WI38 (cell line): Measurements from ENCODE around the gene PIM3.

Experiments used
- H3K4me3 ChIP-seq: 2 replicates; pipeline ENCODE4 v1.5.1; 2011; ENCODE audit warnings: low read depth, mild to moderate bottlenecking, control low read depth, low read length
- CTCF ChIP-seq: IDR thresholded peaks from 2 replicates; pipeline ENCODE4 v1.5.1; 2012; ENCODE audit warnings: low read depth, mild to moderate bottlenecking, control low read depth, low read length

PIM3 gene

DNA sequence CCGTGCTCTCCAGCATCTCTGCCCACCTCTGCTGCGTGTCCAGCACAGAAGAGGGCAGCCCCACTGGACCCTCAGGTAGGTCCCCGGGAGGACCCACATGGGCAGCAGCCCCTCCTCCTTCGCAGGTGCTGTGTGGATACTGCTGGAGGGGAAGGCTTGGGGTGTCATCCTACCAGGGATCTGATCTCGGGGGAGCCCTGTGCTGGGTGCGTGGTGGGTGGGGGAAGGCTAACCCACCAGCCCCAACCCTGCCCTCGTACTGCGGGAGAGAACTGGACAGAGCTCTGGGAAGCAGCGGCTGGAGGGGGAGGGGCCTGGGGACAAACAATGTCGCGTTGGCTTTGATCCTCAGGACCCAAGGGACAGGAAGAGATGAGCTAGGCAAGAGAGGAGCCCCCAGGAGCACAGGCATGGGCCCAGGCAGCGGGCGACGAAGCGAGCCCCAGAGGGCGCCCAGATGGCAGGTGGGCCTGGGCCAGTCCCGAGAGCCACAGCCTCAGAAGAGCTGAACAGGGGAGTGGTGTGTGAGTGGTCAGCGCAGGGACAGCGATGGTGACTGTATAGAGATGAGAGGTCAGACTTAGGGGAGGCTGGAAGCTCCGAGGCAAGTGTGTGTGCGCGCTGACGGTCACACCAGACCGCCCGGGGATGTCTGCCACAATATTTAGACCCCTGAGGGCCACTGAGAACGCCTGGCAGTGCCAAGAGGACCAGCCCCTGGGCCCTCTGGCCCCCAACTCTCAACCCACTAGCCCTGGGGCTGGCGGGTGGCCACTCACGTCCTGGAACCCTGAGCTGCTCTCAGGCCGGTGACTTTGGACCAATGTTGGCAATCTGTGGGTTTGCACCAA is 1.4 kb upstream of the PIM3 start:
- TF ChIP-seq CTCF: no peak

DNA sequence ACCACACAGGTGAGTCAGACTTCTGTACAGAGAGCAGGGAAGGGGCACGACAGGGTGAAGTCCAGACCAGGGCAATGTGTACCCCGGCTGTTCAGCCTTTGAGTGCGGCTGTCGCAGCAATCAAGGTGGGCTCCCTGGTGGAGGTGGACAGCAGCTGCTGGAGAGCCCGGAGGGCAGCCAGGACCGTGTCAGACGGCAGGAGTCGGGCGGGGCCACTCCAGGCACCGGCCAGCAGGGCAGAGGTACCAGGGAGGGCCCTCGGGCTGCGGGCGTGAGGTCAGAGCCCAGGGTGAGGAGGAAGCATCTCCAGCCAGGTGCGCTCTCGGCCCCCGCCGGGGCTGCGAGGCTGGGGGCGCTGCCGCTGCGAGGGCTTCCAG is 802 bp upstream of the PIM3 start:
- peak overlapping the region; percentile 64 for H3K4me3 ChIP-seq
- no peak for TF ChIP-seq CTCF

More for the DNA sequence above, 1.4 kb upstream of the PIM3 start:
- H3K4me3 ChIP-seq: peak overlapping the region; percentile 64; the same call in 1 of the 2 replicates

DNA sequence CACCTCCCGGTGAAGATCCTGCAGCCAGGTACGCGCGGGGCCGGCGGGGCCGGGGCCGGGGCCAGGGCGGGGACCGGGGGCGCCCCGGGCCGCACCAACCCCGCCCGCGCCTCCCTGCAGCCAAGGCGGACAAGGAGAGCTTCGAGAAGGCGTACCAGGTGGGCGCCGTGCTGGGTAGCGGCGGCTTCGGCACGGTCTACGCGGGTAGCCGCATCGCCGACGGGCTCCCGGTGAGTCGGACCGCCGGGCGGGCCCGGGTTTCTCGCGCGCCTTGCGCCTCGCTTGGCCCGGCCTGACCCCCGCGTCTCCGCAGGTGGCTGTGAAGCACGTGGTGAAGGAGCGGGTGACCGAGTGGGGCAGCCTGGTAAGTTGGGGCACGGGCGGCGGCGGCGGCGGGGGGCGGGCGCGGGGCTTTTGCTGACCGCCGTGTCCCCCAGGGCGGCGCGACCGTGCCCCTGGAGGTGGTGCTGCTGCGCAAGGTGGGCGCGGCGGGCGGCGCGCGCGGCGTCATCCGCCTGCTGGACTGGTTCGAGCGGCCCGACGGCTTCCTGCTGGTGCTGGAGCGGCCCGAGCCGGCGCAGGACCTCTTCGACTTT is 531 bp downstream of the PIM3 start:
- peak overlapping the region; percentile 75 for H3K4me3 ChIP-seq
- TF ChIP-seq CTCF: no peak

- peak overlapping the region; percentile 75 for H3K4me3 ChIP-seq
- no peak for TF ChIP-seq CTCF
Observed at GRCh38 chr22:49961601-49962011, 1.0 kb downstream of the PIM3 start.

GRCh38 chr22:49962012-49962750 is 1.6 kb downstream of the PIM3 start:
- peak overlapping the region; percentile 75 for H3K4me3 ChIP-seq
- no peak for TF ChIP-seq CTCF

- TF ChIP-seq CTCF: no peak
- H3K4me3 ChIP-seq: peak overlapping the region; percentile 75
Observed at GRCh38 chr22:49962751-49963646, 2.4 kb downstream of the PIM3 start.
